Measurements from ENCODE around the gene GALNT18.

The GALNT18 gene

DNA sequence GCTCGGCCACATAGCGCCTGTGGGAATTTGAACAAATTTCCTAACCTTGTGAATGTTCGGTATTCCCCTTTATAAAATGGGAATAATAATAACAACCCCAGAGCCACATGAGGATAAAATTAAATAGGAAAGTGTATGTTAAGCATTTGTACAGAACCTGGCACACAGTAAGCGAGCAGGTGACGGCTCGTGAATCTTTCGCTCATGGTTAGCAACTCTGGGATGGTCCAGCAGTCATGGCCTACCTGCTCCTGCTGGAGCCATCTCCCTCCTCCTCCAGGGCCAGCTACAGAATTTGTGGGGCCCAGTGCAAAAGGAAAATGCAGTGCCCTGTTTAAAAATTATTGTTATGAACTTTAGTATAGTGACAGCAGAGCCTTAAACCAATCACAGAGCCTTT, 180.3 kb downstream of the GALNT18 start:
- TF ChIP-seq, protein P1, sequence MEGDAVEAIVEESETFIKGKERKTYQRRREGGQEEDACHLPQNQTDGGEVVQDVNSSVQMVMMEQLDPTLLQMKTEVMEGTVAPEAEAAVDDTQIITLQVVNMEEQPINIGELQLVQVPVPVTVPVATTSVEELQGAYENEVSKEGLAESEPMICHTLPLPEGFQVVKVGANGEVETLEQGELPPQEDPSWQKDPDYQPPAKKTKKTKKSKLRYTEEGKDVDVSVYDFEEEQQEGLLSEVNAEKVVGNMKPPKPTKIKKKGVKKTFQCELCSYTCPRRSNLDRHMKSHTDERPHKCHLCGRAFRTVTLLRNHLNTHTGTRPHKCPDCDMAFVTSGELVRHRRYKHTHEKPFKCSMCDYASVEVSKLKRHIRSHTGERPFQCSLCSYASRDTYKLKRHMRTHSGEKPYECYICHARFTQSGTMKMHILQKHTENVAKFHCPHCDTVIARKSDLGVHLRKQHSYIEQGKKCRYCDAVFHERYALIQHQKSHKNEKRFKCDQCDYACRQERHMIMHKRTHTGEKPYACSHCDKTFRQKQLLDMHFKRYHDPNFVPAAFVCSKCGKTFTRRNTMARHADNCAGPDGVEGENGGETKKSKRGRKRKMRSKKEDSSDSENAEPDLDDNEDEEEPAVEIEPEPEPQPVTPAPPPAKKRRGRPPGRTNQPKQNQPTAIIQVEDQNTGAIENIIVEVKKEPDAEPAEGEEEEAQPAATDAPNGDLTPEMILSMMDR (conservative IDR thresholded peaks at IDR 0.05; ENCODE audit: low read depth, low read length), result no peak
- H3K4me3 ChIP-seq (ENCODE audit: low read depth, low read length), result no peak overlapping the region
- no peak for DNase-seq (ENCODE audit: low read depth)

DNA sequence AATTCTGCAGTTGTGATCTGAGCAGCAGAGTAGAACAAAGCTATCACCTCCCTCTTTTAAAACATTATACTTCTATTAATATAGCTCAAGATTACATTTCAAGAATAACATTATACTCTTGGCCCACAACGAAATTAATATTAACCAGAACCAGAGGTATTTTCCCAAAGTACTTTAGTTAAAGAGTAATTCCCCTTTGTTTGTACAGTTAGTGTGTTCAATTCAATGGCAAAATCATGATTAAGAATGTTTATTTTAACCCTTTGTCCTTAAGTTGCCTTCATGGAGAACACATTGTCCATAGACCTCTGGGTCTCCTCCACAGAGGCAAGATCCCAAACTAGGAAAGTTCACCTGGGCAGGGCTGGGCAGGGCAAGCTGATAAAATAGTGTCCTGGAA, 180.7 kb downstream of the GALNT18 start:
- TF ChIP-seq, protein P1 (conservative IDR thresholded peaks at IDR 0.05; ENCODE audit: low read depth, low read length), result no peak
- no peak for DNase-seq (ENCODE audit: low read depth)
- no peak overlapping the region for H3K4me3 ChIP-seq (ENCODE audit: low read depth, low read length)

DNA sequence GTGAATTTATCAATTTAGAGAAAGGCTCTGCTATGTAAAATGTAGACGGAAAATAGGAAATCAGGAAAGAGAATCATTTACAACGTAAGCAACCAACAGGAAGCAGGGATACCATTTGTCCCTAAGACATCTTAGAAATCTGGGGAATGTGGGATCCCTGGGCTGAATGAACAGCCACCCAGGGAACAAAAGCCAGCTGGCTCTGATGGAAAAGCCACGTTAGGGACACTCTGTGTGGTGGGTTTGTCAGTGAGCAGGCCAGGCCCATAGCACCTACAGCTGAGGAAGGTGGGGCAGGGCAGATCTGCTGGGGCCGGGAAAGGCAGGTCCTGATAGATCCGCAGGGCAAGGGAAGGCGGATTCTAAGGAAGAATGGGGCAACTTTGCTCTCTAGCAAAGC, 181.7 kb downstream of the GALNT18 start:
- no peak for DNase-seq (ENCODE audit: low read depth)
- no peak overlapping the region for H3K4me3 ChIP-seq (ENCODE audit: low read depth, low read length)
- TF ChIP-seq, protein P1 (conservative IDR thresholded peaks at IDR 0.05; ENCODE audit: low read depth, low read length), result no peak

DNA sequence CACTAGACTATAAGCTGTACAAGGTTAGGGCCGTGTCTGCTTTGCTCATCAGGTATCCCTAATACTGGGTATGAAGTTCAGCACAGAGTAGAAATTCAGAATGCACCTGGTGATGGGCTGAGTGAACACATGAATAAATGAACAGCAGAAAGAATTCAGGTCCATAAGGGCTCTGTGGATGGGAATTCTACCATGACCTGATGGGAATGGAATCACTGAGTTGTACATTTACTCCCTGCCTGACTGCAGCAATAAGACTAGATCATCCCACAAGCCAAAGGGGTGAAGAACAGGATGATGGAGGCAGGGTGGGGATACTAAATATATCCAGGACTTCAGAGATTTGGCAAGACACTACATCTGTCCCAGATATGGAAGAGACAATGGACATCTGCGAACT, 182.2 kb downstream of the GALNT18 start:
- TF ChIP-seq, protein P1 (conservative IDR thresholded peaks at IDR 0.05; ENCODE audit: low read depth, low read length), result no peak
- no peak overlapping the region for H3K4me3 ChIP-seq (ENCODE audit: low read depth, low read length)
- no peak for DNase-seq (ENCODE audit: low read depth)

DNA sequence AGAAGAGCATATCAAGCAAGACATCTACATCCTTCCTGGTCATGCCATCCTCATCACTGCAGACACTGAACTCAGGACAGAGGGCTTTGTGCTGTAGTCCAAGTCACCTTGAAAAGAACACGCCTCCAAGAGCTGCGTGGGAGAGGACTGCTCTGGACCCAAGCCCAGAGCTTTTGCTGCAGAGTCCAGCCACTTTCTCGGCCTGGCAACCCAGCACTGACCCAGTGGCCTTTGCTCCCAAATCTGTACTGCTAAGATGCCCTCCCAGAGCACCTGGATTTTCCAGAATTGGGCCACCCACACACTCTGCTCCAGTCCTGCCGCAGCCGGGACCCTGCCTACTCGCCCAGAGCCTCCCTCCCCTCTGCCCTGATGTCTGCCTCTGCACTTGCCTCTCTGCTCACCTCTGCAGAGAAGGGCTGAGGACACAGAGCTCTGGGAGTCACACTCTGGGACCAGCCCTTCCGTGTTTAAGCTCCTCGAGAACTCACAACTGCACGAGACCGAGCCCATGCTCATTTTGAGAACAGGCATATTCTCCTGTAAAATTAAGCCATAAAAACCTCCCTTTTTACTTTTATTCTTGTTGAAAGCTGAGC, 185.0 kb downstream of the GALNT18 start:
- TF ChIP-seq, protein P1 (conservative IDR thresholded peaks at IDR 0.05; ENCODE audit: low read depth, low read length), result no peak
- no peak overlapping the region for H3K4me3 ChIP-seq (ENCODE audit: low read depth, low read length)
- no peak for DNase-seq (ENCODE audit: low read depth)

DNA sequence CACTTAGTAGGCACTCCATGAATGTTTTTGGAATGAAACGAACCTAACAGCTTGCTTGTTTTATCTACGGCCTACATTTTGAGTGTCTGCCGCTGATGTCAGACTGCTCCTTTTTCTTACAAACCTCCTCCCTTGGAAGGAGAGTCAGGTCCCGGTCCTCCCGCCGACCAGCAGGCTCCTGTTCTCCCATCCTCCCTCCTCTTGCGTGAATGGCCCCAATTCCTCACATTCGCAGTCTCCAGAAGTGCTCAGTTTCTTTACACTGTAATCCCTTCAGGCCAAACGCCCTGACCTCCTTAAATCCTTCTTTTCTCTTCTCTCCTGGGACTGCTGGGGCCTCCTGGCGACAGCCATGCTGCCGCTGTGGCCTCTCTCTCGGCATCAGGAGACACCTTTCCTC, 186.2 kb downstream of the GALNT18 start:
- H3K4me3 ChIP-seq (ENCODE audit: low read depth, low read length), result no peak overlapping the region
- TF ChIP-seq, protein P1 (conservative IDR thresholded peaks at IDR 0.05; ENCODE audit: low read depth, low read length), result no peak
- DNase-seq (ENCODE audit: low read depth), result no peak

DNA sequence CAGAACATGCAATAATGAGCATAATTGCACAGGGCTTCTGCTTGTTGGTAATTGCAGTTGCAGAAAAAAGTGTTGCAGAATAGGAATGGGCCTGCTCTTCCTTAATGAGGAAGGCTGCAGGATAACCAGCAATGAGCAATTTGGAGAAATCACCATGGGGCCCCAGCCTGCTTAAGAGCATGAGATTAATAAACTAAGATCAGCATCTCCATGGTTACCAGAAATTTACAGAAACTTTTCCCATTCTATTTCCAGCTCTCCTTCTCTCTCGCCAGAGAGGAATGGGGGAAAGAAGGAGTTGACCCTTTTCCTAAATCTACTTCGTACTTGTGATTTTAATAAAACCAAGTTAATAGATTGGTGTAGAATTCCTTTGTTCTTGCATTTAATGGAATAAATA, 187.8 kb downstream of the GALNT18 start:
- DNase-seq (ENCODE audit: low read depth), result no peak
- TF ChIP-seq, protein P1 (conservative IDR thresholded peaks at IDR 0.05; ENCODE audit: low read depth, low read length), result no peak
- no peak overlapping the region for H3K4me3 ChIP-seq (ENCODE audit: low read depth, low read length)
